ENCODE measurements around the gene LMTK2.

Gene LMTK2

GRCh38 chr7:98073047-98073446 lies 33.6 kb upstream of the LMTK2 start:
- DNase-seq: no peak
- Histone ChIP-seq H3K4me3 (ENCODE audit: low read depth, low read length) (no peak overlapping the region), H3K36me3 (no peaks in the 10 kb centered on the region), H3K9me3 (no peaks in the 10 kb centered on the region), H3K27me3 (no peaks in the 10 kb centered on the region), H3K4me1 (no peaks in the 10 kb centered on the region)
- no peak for TF ChIP-seq CTCF (IDR thresholded peaks at IDR 0.05; ENCODE audit: low read depth, low read length)

DNA sequence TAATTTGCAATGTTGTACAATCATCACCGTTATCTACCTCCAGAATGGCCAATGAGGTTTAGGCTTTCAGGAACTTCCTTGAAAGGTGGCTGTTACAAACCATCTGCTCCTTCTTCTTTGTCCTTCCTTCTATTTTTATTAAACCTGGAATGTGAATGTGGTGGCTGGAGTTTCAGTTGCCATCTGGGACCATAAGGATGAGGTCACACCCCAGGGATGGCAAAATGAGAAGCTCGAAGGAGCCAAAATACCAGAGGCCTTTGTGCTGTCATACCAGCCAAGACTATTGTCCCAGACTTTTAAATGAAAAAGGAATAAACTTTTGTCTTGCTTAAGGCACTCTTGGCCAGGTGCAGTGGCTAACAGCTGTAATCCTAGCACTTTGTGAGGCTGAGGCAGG lies 30.9 kb upstream of the LMTK2 start:
- Histone ChIP-seq H3K27me3 (no peaks in the 10 kb centered on the region; the same call in 1 of the 2 replicates), H3K4me3 (ENCODE audit: low read depth, low read length) (no peak overlapping the region), H3K36me3 (no peaks in the 10 kb centered on the region), H3K9me3 (no peaks in the 10 kb centered on the region), H3K4me1 (no peaks in the 10 kb centered on the region)
- no peak for DNase-seq
- no peak for TF ChIP-seq CTCF (IDR thresholded peaks at IDR 0.05; ENCODE audit: low read depth, low read length)

GRCh38 chr7:98077762-98078161 lies 28.9 kb upstream of the LMTK2 start:
- DNase-seq: no peak
- no peak for TF ChIP-seq CTCF (IDR thresholded peaks at IDR 0.05; ENCODE audit: low read depth, low read length)
- H3K4me1 ChIP-seq: no peaks in the 10 kb centered on the region
- no peaks in the 10 kb centered on the region; the same call in 1 of the 2 replicates for H3K27me3 ChIP-seq
- no peaks in the 10 kb centered on the region for H3K9me3 ChIP-seq
- H3K36me3 ChIP-seq: no peaks in the 10 kb centered on the region
- no peak overlapping the region for H3K4me3 ChIP-seq (ENCODE audit: low read depth, low read length)

DNA sequence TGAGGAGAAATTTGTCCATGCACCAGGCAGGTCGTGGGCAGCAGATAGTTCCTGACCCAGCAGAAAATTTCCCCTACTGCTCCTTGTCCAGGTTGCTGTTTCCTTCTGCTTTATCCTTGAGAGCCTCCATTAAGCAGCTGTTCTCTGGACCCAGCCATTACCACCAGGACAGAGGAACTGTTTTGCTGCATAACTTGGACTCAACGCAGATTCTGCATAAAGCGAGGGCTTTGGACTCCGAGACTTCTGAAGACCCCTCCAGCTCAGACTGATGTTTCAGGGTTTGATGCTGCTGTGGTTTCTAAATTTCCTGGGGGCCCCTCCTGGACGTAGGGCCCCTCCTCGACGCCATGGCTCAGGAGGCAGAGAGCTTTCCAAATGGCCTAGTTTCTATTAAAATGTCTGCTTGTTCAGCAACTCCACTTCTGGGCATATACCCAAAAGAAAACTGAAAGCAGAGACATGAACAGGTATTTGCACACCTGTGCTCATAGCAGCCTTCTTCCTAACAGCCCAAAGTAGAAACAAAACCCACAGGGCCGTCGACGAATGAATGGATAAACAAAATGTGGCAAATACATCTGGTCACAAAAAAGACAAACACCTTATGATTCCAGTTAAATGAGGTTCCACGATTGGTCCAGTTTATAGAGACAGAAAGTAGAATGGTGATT lies 28.3 kb upstream of the LMTK2 start:
- no peaks in the 10 kb centered on the region for H3K36me3 ChIP-seq
- H3K9me3 ChIP-seq: no peaks in the 10 kb centered on the region
- DNase-seq: no peak
- no peak for TF ChIP-seq CTCF (IDR thresholded peaks at IDR 0.05; ENCODE audit: low read depth, low read length)
- H3K27me3 ChIP-seq: no peaks in the 10 kb centered on the region; the same call in 1 of the 2 replicates
- no peak overlapping the region for H3K4me3 ChIP-seq (ENCODE audit: low read depth, low read length)
- no peaks in the 10 kb centered on the region for H3K4me1 ChIP-seq

DNA sequence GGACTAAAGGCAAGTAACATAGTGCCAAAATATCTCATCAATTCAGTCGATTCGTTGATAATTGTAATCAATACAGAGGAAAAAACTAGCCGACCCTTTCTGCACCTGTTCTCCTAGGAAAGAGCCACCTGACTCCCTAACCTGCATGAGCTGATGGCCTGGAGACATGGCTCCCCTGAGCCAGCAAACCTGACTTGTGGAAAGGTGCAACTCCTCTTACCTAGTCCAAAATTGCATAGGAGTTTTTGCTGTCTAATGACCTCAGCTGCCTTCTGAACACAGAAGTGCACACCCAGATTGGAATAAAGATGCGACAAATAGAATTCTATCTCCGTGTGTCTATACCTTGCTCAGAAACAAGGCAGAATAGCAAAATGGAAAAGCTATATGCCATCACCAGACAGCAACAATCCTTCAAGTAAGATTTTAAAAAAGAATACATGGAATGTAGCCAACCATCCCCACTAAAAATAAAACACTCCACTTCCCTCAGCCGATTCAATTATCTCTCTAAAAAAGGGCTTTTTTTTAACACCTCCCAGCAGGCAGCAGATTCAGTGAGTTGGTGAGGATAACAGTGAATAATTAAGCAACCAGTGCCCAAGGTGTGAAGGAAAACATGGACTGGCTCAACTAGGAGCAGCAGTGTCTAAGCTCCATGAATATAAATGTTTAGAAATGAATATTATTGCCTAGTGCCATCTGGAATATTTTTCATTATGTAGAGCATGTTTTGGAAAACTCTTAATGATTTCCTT lies 26.6 kb upstream of the LMTK2 start:
- Histone ChIP-seq H3K9me3 (no peaks in the 10 kb centered on the region), H3K4me1 (no peaks in the 10 kb centered on the region), H3K36me3 (no peaks in the 10 kb centered on the region), H3K4me3 (ENCODE audit: low read depth, low read length) (no peak overlapping the region), H3K27me3 (no peaks in the 10 kb centered on the region; the same call in 1 of the 2 replicates)
- no peak for DNase-seq
- no peak for TF ChIP-seq CTCF (IDR thresholded peaks at IDR 0.05; ENCODE audit: low read depth, low read length)

- no peak for DNase-seq
- H3K4me3 ChIP-seq (ENCODE audit: low read depth, low read length): no peak overlapping the region
- no peaks in the 10 kb centered on the region for H3K36me3 ChIP-seq
- TF ChIP-seq CTCF (IDR thresholded peaks at IDR 0.05; ENCODE audit: low read depth, low read length): no peak
- no peaks in the 10 kb centered on the region for H3K4me1 ChIP-seq
- no peaks in the 10 kb centered on the region; the same call in 1 of the 2 replicates for H3K27me3 ChIP-seq
- no peaks in the 10 kb centered on the region for H3K9me3 ChIP-seq
Observed at GRCh38 chr7:98081319-98081718, 25.3 kb upstream of the LMTK2 start.
